CD4-positive, alpha-beta T cell treated with Interleukin-4 for 4 hours (primary cell): ENCODE data around the gene PRG3.

Experiments
- DNase-seq: peaks from one replicate; pipeline ENCODE4 v3.0.0-alpha.2; 2020

The PRG3 gene

GRCh38 chr11:57336111-57336666 is 44.8 kb downstream of the PRG3 start:
- DNase-seq = no peak

GRCh38 chr11:57335343-57336110 is 45.4 kb downstream of the PRG3 start, which contains the start of gene SSRP1:
Gene SSRP1 (minus strand): TSS chr11:57335892. CDS start chr11:57335121, 771 bp downstream.
- peak; percentile 92 for DNase-seq

- DNase-seq = no peak
Measured at GRCh38 chr11:57335023-57335342, 46.0 kb downstream of the PRG3 start.

- DNase-seq = no peak
Measured at GRCh38 chr11:57332694-57333440, 48.1 kb downstream of the PRG3 start.

GRCh38 chr11:57331720-57332119 is 49.2 kb downstream of the PRG3 start:
- DNase-seq = no peak

GRCh38 chr11:57330029-57330428 is 50.9 kb downstream of the PRG3 start:
- no peak for DNase-seq

GRCh38 chr11:57327721-57328120 is 53.2 kb downstream of the PRG3 start:
- no peak for DNase-seq
